ENCODE measurements around the gene ALKBH5.
A peak's percentile ranks its signal among the peaks of the same experiment; 100 is the strongest.

ALKBH5 gene

DNA sequence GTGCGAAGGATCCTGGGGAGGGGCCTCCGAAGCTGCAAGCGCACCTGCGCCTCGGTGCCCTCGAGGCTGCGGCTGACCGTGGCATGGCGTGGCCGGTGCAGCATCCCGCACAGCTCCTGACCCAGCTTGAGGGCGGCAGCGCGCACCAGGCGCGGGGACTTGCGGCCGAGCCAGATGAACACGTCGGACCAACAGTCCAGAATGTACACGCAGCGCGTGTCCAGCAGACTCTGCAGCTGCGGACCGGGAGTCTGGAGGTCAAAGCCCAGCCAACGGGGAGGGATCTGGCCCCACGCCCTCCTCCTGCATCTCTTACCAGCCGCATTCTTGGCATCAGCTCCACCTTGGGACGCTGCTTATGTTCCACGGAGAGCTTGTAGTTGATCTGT lies 64.0 kb downstream of the ALKBH5 start:
- DNase-seq, result no peak

DNA sequence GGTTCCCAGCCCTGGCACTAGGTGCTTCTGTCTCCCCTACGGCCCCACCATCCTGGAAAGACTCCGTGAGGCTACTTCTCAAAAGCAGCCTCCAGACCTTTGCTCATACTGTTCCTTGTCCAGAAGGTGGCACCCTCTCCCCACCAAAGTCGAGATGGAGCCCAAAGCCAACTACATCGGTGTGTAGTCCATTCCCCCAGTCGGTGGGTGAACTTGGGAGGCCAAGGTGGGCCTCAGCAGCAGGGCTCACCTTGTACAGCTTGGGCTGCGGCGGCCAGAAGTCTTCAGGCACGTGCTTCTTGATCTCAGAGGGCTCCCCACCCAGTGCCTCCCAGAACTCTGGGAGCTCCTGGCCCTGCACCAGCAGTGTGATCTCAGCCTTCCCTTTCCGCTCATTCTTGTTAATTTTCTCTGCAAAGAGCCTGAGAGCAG lies 64.7 kb downstream of the ALKBH5 start:
- DNase-seq, result peak; percentile 24 to 49 (median 31)

DNA sequence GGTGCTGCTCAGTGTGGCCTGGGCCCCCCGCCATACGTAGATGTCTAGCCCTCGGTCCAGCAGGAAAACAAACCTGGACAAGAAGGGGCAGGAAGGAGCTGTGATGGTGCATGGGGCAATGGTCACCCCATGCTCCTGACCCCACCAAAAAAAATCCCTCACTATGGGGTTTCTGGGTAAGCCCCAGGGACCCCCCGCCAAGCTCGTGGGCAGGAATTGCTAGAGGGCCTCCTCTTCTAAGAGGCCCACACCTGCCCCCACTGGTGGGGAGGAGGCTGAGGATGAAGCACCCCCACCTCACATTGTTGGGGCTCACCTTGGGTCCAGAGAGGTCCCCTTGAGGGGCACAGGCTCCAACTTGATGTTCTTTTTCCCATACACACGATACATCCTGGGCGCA lies 65.2 kb downstream of the ALKBH5 start:
- no peak for DNase-seq

DNA sequence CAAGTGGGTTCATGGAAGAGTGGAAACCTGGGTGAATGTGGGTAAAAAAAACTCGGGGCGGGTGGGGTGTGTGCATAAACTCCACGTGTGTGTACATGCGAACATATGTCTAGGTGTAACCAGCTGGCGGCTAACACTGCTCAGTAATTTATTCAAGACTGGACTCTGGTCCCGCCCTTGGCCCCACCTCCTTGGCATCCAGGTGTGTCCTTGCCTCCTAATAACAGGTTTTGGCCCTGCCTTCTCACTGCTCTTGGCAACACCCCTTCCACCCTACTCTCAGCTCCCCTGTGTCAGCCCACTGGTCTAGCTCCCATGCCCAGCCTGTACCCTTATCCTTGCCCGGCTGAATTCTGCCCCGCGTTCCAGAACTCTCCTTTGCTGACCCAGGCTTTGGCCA lies 66.6 kb downstream of the ALKBH5 start:
- DNase-seq, result no peak

DNA sequence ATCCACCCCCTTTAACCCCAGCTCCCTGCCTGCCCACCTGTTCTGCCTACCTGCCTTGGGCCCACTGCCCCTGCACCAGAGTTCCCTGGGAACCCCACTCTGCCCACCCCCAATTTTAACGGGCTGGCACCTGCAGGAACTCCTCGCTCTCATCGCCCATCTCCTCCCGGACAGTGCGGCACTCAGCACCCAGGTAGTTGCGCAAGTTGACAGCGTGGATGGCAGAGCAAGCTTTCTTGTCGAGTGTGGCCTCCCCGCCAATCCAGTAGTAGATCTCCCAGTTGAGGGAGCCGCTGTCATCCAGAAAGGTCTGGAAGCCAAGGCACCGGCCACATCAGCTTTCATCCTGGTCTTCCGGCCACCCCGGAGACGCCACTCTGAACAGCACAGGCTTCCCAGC lies 67.1 kb downstream of the ALKBH5 start:
- no peak for DNase-seq

DNA sequence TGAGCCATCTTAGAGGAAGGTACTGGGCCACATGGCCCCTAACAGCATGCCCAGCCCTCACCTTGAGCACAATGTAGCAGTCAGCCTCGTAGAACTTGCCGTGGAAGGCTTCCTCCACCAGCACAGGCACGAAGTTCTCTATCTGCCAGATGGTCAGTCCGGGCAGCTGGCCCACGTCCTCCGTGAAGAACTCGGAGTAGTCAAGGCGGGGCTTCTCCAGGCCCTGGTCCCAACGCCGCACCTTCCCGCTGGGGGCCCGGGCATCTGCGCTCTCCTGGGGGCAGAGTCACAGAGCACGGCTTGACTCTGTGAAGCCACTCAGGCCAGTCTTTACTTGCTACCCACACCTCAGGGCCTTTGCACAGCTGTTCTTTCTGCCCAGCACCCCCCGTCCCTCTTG lies 67.6 kb downstream of the ALKBH5 start:
- DNase-seq, result no peak

DNA sequence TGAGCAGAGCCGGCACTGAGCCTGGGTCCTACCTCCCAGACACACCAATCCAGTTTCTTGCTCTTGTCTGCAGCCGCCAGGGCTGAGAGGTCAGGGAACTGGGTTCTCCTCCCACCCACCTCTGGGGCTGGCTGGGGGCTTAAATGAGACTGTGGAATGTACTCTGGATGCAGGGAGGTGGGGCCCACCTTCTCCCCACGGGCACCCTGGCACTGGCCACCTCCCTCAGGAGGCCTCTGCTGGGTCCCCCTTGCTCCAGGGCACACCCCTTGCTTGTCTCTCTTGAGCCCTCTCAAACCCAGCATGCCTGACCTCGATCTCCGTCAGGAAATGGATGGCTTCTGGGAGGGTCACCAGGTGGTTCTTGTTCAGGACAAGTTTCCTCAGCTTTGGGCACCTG lies 68.5 kb downstream of the ALKBH5 start:
- no peak for DNase-seq

DNA sequence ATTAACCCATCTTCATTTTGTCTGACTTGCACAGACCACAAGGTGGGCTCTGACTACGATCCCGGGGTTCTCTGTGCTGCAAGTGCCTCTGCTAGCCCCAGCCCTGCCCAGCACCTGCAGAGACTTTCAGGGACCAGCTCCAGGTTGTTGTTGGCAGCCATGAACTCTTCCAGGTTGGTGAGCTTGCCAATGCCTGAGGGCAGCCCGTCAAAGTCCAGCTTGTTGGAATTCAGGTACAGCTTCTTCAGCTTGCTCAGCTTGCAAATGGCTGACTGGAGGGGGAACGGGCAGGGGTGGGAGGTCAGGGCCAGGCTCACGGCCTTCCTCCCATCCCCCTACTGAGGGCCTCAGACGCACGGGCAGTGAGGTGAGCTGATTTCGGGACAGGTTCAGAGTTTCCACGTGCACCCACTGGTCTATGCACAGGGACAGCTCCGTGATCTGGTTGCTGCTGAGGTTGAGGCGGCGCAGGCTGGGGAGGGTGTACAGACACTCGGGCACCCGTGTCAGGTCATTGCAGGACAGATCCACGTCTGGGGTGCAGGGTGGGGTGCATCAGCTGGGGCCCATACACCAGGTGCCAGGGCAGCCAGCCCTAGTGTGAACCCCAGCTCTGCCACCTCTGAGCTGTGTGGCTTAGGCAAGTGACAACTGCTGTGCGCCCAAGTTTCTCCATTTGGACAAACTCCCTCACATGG lies 69.7 kb downstream of the ALKBH5 start:
- no peak for DNase-seq

DNA sequence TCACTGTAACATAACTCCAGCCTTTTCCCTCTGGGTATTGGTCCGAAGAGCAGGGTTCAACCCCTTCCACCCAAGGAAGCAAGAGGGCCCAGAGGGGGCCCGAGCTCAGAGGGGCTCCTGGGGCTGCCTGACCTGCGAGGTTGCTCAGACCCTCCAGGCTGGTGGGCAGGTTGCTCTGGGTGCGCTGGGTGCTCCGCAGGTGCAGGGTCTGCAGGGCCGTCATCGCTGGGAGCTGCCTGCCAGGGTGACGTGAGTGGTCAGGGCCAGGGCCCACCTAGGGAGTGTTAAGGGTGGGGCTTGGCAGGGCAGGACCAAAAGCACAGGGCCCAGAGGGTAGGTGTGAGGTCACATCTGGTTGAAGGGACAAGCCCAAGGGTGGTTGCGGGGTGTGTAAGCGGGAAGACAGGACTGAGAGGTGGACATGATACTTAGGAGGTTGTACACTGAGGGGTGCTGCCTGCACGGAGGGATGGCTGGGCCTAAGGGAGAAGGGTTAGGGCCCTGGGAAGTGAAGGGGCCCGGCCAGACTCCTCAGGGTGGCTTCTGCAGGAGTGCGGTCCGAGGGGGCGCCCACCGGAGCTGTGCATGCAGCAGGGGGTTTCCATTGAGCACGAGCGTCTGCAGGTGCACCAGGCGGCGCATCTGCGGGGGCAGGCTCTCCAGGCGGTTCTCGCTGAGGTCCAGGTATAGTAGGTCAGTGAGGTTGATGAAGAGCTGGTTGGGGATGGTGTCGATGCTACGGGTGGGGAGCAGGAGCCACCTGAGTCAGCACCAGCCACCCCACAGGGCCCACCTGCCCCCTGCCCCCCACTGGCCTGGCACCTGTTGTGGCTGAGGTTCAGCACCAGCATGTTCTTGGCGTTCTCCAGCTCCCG lies 70.6 kb downstream of the ALKBH5 start:
- no peak for DNase-seq

DNA sequence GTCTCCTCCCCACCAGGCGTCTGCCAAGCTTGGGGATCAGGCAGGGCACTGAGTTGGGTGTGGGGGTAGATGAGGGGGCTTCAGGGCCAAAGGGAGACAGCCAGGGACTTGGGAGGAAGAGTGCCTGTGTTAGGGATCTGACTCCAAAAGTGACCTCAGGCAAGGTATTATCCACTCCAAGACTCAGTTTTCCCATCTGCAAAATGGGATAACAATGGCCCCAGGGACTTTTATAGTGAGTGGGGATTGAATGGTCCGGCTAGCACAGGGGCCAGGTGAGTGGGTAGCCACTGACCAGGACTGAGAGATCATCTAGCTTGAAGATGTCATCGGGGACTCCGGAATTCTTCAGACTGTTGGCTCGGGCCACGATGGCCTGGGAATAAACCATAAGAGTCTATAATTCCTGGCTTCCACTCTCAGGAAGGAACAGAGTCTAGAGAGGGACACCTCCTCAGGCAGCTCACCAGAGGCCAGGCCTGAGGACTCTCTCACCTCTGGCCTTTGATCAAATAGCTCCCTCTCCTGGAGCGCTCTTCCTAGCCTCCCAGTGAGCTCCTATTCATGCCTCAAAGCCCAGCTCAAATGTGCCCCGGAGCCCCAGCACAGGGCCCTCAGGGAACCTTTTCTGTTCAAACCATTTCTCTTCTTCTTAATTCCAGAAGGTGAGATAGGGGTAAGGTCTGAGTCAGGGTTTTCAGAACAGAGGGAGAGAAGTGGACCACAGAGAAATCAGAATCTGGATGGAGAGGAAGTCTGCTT lies 71.4 kb downstream of the ALKBH5 start:
- DNase-seq, result no peak

DNA sequence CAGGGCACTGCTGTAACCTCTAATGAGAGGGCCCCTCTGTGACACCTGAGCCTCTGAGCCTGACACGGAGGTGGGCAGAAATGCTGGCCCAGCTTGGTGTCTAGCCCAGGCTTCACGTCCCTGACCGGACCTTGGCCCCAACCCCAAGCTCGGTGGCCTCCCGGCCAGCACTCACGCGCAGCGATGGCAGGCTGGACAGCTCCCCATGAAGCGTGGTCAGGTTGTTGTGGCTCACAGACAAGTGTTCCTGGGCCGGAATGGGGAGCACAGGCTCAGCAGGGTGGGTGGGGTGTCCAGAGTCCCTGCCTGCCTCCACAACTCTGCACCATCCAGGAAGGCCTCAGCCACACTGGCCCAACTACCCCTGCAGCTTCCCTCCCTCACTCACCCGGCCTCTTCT lies 72.7 kb downstream of the ALKBH5 start:
- DNase-seq, result no peak

DNA sequence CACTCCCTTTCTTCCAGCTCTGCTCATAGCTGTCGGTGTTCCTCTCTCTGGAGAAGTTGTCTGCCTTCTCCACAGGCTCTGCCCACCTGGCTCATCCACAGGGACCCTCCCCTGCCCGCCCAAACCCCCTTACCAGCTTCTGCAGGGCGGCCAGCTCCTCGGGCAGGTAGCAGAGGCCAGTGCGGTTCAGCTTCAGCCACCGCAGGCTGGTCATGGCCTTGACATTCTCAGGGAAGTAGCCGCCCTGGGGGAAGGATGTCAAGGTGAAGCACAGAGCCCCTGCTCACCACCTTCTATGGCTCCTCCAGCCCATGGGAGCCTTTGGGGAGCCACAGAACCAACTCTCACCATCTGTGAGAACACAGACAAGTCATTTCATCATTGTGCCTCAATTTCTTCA lies 73.1 kb downstream of the ALKBH5 start:
- DNase-seq, result no peak

DNA sequence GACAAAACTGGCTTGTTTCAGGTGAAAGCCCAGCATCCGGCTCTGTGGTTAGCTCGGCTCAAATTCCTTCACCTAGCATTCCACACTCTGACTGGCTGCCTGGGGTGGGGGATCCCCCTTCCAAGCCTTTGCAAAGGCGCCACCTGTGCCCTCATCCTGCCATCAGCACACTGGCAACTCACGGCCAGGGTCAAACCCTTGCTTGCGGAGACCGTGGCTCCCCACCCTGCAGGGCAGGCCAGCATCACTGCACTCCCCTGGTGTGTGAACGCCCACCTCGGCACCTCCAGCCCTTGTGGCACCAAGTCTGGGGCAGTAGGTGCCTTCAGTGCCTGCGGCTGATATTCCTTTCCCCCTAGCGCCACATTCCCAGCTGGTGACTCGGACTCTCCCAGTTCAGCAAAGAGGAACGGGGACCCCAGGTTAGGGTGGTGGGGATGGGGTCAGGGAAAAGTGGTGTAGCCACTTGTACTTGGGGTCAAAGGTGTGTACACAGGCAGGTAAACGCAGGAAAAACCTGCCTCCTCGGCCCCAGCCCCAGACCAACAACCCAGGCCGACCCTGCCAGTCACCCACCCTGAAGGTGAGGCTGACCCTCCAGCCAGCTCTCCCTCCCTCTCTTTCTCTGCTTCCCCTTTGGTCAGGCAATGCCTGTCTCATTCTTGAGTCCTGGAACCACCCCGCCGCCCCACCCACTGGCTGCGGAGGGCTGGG lies 73.8 kb downstream of the ALKBH5 start:
- DNase-seq, result no peak

DNA sequence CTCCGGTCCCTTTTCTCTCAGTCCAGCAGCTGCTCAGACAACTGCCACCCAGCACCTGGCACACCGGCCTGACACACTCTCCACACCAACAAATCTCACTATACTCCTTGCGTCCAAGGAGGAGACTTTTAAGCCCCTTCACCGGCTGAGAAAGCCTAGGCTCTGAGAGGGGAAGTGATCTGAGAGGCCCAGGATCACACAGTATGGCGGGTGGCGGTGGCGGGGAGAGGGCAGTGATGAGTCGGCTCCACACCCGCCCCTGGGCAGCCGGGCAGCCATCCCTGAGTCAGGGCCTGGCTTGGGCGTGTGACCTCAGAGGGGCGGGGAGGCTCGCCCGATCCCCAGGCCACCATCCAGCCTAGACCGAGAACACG lies 74.3 kb downstream of the ALKBH5 start:
- DNase-seq, result peak in 2 of 4 experiments; percentile 17 to 23

DNA sequence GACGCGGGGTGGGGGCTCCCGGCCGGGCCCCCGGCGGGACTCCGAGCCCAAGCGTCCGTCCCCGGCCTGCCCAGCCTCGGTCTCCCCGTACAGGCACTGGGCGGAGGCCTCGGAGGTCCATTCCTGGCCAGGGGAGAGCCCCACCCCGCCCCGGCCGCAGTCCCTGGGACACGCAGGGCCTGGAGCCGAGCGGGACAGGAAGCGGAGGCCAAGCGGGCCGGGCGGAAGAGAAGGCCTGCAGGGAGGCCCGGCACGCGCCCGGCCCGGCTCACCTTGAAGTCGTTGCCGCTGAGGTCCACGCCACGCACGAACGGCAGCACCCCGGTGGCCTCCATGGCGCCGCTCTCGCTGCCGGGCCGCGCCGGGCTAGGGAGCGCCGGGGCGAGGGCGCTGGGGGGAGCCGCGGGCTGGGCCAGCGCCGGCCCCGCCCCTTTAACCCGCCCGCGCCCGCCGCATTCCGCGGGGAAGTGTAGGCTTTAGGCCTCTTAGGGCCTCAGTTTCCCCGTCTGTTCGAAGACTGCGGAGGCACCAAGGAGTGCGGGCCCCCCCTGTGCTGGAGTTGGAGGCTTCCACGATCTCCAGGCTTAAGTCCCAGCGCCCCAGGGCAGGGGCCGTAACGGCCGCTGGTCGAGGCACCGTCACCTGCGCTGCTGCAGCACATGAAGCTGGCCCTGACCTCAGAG lies 74.9 kb downstream of the ALKBH5 start, which contains the start of gene FLII:
TSS of gene FLII (minus strand) at position 383 of the 683 bp plus-strand sequence. CDS start at position 335, 48 bp downstream.
- DNase-seq, result peak; percentile 27 to 45 (median 28)

All from activated CD4-positive, CD25-positive, alpha-beta regulatory T cell (primary cell).